Liver (tissue), 9 donors: ENCODE results near the gene PIGQ. TPM values are rescaled to one million over a fixed set of nuclear protein-coding genes. Genes with fewer than 3 reads are reported as not detected.

Source experiments
- DNase-seq: peaks from one replicate; pipeline ENCODE4 v3.0.0-alpha.2; 2017; ENCODE audit warnings: low spot score
- H3K27ac ChIP-seq, 2 donors: one replicate each; pipeline ENCODE4 v1.7.0; 2013; ENCODE audit warnings: inconsistent platforms in 2 of 2, low read length in 2 of 2, control low read depth in 1 of 2, low read depth in 1 of 2, mild to moderate bottlenecking in 1 of 2
- H3K27me3 ChIP-seq, 4 donors: one replicate each; pipeline versions ENCODE4 v1.6.1 to v1.7.0; 2013; ENCODE audit warnings: low read length in 3 of 4, inconsistent platforms in 1 of 4, mild to moderate bottlenecking in 1 of 4, moderate library complexity in 1 of 4; ENCODE audit not compliant: control insufficient read depth in 4 of 4, insufficient read depth in 4 of 4
- H3K36me3 ChIP-seq, 4 donors: one replicate each; pipeline versions ENCODE4 v1.6.1 to v1.7.0; 2013; ENCODE audit warnings: low read length in 3 of 4, mild to moderate bottlenecking in 3 of 4, low read depth in 1 of 4, moderate library complexity in 1 of 4; ENCODE audit not compliant: control insufficient read depth in 4 of 4, insufficient read depth in 3 of 4
- H3K4me1 ChIP-seq, 4 donors: one replicate each; pipeline versions ENCODE4 v1.6.1 to v1.7.0; 2013; ENCODE audit warnings: low read length in 3 of 4, mild to moderate bottlenecking in 3 of 4, moderate library complexity in 1 of 4; ENCODE audit not compliant: control insufficient read depth in 4 of 4, insufficient read depth in 4 of 4
- H3K4me3 ChIP-seq, 3 donors: one replicate each; pipeline versions ENCODE4 v1.6.1 to v1.7.0; 2013; ENCODE audit warnings: low read length in 3 of 3, control low read depth in 1 of 3, low read depth in 1 of 3, mild to moderate bottlenecking in 1 of 3
- H3K9ac ChIP-seq, 2 donors: one replicate each; pipeline ENCODE4 v1.7.0; 2013; ENCODE audit warnings: low read length in 2 of 2, mild to moderate bottlenecking in 2 of 2, moderate library complexity in 2 of 2, control low read depth in 1 of 2, low read depth in 1 of 2
- H3K9me3 ChIP-seq, 4 donors: one replicate each; pipeline versions ENCODE4 v1.6.1 to v1.7.0; 2013; ENCODE audit warnings: low read length in 3 of 4; ENCODE audit not compliant: control insufficient read depth in 4 of 4
- EGR1 ChIP-seq, 2 donors: IDR thresholded peaks; 2 replicates each; pipeline ENCODE4 v1.6.1; 2016 to 2018; ENCODE audit warnings: antibody characterized with exemption in 2 of 2, low read depth in 2 of 2
- FOXA2 ChIP-seq: IDR thresholded peaks from 2 replicates; pipeline ENCODE4 v1.6.1; 2016; ENCODE audit warnings: antibody characterized with exemption
- GABPA ChIP-seq, 2 donors: IDR thresholded peaks in 1 of 2; conservative IDR thresholded peaks in 1 of 2; 2 replicates each; pipeline ENCODE4 v1.6.1; 2016; ENCODE audit warnings: antibody characterized with exemption in 2 of 2, mild to moderate bottlenecking in 1 of 2, moderate library complexity in 1 of 2
- HNF4A ChIP-seq, 2 donors: conservative IDR thresholded peaks; 2 replicates each; pipeline ENCODE4 v1.6.1; 2016; ENCODE audit warnings: antibody characterized with exemption in 2 of 2, mild to moderate bottlenecking in 2 of 2
- HNF4G ChIP-seq: IDR thresholded peaks from 2 replicates; pipeline ENCODE4 v1.6.1; 2016; ENCODE audit warnings: antibody characterized with exemption
- JUND ChIP-seq, 2 donors: IDR thresholded peaks; 2 replicates each; pipeline ENCODE4 v1.6.1; 2016; ENCODE audit warnings: antibody characterized with exemption in 2 of 2
- NR2F2 ChIP-seq: IDR thresholded peaks from 2 replicates; pipeline ENCODE4 v1.6.1; 2016; ENCODE audit warnings: antibody characterized with exemption
- RAD21 ChIP-seq, 2 donors: IDR thresholded peaks; 2 replicates each; pipeline ENCODE4 v1.6.1; 2016; ENCODE audit warnings: antibody characterized with exemption in 2 of 2, mild to moderate bottlenecking in 2 of 2
- RXRA ChIP-seq, 2 donors: IDR thresholded peaks; 2 replicates each; pipeline ENCODE4 v1.6.1; 2017 to 2018; ENCODE audit warnings: antibody characterized with exemption in 2 of 2, mild to moderate bottlenecking in 1 of 2
- TAF1 ChIP-seq: conservative IDR thresholded peaks from 2 replicates; pipeline ENCODE4 v1.6.1; 2016; ENCODE audit warnings: antibody characterized with exemption, mild to moderate bottlenecking
- YY1 ChIP-seq: IDR thresholded peaks from 2 replicates; pipeline ENCODE4 v1.6.1; 2016; ENCODE audit warnings: antibody characterized with exemption, mild to moderate bottlenecking
- WGBS: extraction: QIAGEN DNeasy Blood & Tissue Kit; methylation state at CpG from one replicate; pipeline ENCODE4 v1.1.7; 2013; 5-methylcytosine and 5-hydroxymethylcytosine counted together
- polyA plus RNA-seq, 2 donors: library from polyadenylated mRNA; stranded (reverse) in 1 of 2; unstranded in 1 of 2; fragments of 200-250 nt in 1 of 2; fragments of >200 nt in 1 of 2; fragmentation: Nextera tagmentation in 1 of 2; extraction: Ambion mirVana in 1 of 2; gene quantifications; one replicate each; pipeline versions ENCODE4 v1.2.1 to v1.2.3, GENCODE V29; 2013 to 2015
- total RNA-seq, 2 donors: library from RNA; depleted of rRNA; stranded (reverse); fragments of >200 nt; gene quantifications; one replicate each; pipeline ENCODE4 v1.2.3, GENCODE V29; 2014
- TF ChIP-seq, protein P1 (sequence below): fragments of 150-350 bp; IDR thresholded peaks from 2 replicates; pipeline ENCODE4 v1.5.1; 2017; ENCODE audit warnings: improper control_type of control experiment, low read depth, low read length; ENCODE audit not compliant: missing input control
- TF ChIP-seq, protein P2 (sequence below): IDR thresholded peaks from 2 replicates; pipeline ENCODE4 v1.6.1; 2016; ENCODE audit warnings: antibody characterized with exemption
- donor health status: healthy.
- donor health status: healthy.
- donor health status: healthy.
- donor health status: healthy.
- donor health status: healthy.

PIGQ gene
- total and polyA plus RNA-seq, 4 donors, result 16.8 to 144 (median 20.6) TPM

DNA sequence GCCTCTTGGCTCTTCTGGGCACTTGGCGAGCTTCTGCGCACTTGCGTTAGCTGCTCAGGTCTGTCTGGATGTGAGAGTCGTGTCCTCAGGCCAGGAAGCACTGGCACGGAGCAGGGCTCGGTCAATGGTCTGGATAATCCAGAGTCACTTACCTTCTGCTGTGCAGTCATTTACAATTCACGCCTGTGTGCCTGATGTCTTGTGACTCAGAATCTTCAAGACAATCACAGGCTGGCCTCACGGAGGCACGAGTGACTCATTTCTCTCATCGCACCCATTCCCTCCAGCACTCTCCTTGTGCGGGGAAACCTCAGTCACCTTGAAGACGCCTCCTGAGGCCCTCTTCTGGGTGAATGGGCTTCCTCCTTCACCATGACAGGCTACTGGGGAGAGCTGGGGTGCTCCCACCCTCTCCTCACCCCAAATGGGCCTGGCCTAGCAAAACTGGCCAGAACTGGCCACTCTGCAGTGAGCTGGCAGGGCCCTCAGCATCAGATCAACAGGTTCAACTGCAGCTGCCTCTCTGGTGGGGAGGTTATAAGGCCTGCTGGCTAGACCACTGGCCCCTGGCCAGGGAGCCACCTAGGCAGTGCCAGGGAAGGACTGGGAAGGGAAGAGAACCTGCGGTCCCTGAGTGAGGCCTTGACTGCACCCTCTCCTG lies 44.1 kb upstream of the PIGQ start:
- TF ChIP-seq RXRA (IDR thresholded peaks at IDR 0.05), result no peak
- TF ChIP-seq, protein P1, sequence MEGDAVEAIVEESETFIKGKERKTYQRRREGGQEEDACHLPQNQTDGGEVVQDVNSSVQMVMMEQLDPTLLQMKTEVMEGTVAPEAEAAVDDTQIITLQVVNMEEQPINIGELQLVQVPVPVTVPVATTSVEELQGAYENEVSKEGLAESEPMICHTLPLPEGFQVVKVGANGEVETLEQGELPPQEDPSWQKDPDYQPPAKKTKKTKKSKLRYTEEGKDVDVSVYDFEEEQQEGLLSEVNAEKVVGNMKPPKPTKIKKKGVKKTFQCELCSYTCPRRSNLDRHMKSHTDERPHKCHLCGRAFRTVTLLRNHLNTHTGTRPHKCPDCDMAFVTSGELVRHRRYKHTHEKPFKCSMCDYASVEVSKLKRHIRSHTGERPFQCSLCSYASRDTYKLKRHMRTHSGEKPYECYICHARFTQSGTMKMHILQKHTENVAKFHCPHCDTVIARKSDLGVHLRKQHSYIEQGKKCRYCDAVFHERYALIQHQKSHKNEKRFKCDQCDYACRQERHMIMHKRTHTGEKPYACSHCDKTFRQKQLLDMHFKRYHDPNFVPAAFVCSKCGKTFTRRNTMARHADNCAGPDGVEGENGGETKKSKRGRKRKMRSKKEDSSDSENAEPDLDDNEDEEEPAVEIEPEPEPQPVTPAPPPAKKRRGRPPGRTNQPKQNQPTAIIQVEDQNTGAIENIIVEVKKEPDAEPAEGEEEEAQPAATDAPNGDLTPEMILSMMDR, result peak; percentile 2
- peak overlapping the region in 2 of 3 donors; percentile 49 to 89 for H3K4me3 ChIP-seq
- WGBS, result 82% methylated on average over 13 of the region's 13 CpGs
- no peak overlapping the region for H3K9ac ChIP-seq
- H3K27ac ChIP-seq, result peak overlapping the region; percentile 95 to 98
- no peaks in the 10 kb centered on the region for H3K27me3 ChIP-seq
- H3K36me3 ChIP-seq, result peaks cover 0 to 3% (median under 1%) of the 10 kb centered on the region in 4 donors
- H3K4me1 ChIP-seq, result peaks cover 14 to 40% (median 34%) of the 10 kb centered on the region in 4 donors
- no peak for DNase-seq
- H3K9me3 ChIP-seq, result no peaks in the 10 kb centered on the region

DNA sequence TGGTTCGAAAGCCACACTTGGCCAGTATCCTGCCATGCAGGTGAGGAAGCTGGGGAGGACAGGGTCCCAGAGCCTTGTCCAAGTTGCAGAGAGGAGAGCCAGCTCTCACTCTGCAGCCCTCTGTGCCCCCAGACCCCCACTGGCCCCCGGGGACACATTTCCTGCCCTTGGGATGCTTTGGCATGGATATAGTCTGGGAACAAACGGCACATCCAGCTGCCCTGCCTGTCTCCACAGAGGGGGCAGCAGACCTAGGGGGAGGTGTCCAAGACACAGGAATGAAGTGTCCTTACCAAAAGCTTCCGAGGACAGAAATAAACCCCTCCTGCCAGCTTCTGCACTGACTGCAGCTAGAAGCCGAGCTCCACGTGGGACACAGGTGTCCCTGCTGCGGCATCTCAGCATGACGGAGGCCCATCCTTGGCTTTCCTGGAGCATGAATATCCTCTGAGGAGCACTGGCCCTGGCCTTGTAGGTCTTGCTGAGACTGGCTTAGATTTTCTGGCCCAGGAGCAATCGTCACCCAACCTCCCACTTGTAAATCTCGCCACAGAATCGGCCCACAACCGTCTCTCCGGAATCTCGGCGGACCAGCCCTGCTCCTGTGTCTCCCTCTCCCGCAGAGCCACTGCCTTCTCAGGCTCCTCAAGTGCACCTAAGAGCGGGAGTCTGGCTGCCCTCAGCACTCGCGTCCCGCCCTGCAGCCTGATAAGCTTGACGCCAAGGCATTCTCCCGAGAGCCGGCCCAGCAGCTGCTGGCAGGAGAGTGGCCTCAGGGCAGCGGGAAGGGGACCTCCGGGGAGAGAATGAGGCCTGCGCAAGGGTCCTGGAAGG lies 43.4 kb upstream of the PIGQ start:
- H3K4me3 ChIP-seq, result peak overlapping the region; percentile 49 to 89 (median 64)
- peak overlapping the region; percentile 36 to 84 for H3K9ac ChIP-seq
- WGBS, result 11% methylated on average over 26 of the region's 26 CpGs
- peaks cover 14 to 42% (median 34%) of the 10 kb centered on the region in 4 donors for H3K4me1 ChIP-seq
- TF ChIP-seq TAF1, result no peak
- TF ChIP-seq GABPA (IDR thresholded peaks at IDR 0.05 in 1 of 2, conservative IDR thresholded peaks at IDR 0.05 in 1 of 2), result no peak
- TF ChIP-seq, protein P1, result no peak
- TF ChIP-seq, protein P2, sequence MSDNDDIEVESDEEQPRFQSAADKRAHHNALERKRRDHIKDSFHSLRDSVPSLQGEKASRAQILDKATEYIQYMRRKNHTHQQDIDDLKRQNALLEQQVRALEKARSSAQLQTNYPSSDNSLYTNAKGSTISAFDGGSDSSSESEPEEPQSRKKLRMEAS, result no peak
- TF ChIP-seq EGR1 (IDR thresholded peaks at IDR 0.05; ENCODE audit: low read depth in 2 of 2), result no peak
- no peak for TF ChIP-seq HNF4G
- no peak for TF ChIP-seq NR2F2
- TF ChIP-seq HNF4A (conservative IDR thresholded peaks at IDR 0.05), result no peak
- no peak for TF ChIP-seq RAD21 (IDR thresholded peaks at IDR 0.05)
- TF ChIP-seq YY1, result no peak
- TF ChIP-seq JUND (IDR thresholded peaks at IDR 0.05), result no peak
- no peak for TF ChIP-seq FOXA2
- TF ChIP-seq RXRA (IDR thresholded peaks at IDR 0.05), result no peak
- no peaks in the 10 kb centered on the region for H3K36me3 ChIP-seq
- no peaks in the 10 kb centered on the region for H3K27me3 ChIP-seq
- H3K27ac ChIP-seq, result peak overlapping the region; percentile 95 to 98
- DNase-seq, result peak; percentile 61
- no peaks in the 10 kb centered on the region for H3K9me3 ChIP-seq
